Measurements from ENCODE around the gene SPINK5.

DNA sequence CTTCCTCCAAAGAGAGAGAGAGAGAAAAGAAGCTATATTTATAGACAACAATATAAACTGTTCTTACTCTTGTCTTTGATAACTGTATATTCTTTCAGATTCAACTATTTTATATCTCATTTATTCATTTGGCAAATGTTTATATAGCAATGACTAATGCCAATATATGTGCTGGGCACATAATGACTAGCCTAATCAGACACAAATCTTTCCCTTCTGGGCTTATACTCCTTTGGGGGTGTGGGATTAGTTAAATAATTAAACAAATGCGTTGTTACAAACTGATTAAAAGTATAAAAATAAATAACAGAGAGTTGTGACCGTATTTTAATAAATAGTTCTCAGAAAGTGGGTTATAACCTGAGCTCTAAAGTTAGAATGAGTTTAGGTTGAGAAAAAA is 108.6 kb downstream of the SPINK5 start:
- TF ChIP-seq LEF1 (IDR thresholded peaks at IDR 0.05; ENCODE audit: borderline replicate concordance) (no peak), BHLHE40 (IDR thresholded peaks at IDR 0.05; ENCODE audit: borderline replicate concordance) (no peak), SUZ12 (IDR thresholded peaks at IDR 0.05) (no peak), SP1 (IDR thresholded peaks at IDR 0.05) (no peak), HDGF (IDR thresholded peaks at IDR 0.05; ENCODE audit: borderline replicate concordance) (no peak), CTBP1 (IDR thresholded peaks at IDR 0.05; ENCODE audit: borderline replicate concordance) (no peak), FOXM1 (IDR thresholded peaks at IDR 0.05; ENCODE audit: borderline replicate concordance) (no peak), FOXK2 (IDR thresholded peaks at IDR 0.05) (no peak), FOXA1 (IDR thresholded peaks at IDR 0.05) (no peak), L3MBTL2 (conservative IDR thresholded peaks at IDR 0.05) (no peak), TARDBP (IDR thresholded peaks at IDR 0.05) (no peak), ARNT (IDR thresholded peaks at IDR 0.05) (no peak)
- TF ChIP-seq, protein P1, sequence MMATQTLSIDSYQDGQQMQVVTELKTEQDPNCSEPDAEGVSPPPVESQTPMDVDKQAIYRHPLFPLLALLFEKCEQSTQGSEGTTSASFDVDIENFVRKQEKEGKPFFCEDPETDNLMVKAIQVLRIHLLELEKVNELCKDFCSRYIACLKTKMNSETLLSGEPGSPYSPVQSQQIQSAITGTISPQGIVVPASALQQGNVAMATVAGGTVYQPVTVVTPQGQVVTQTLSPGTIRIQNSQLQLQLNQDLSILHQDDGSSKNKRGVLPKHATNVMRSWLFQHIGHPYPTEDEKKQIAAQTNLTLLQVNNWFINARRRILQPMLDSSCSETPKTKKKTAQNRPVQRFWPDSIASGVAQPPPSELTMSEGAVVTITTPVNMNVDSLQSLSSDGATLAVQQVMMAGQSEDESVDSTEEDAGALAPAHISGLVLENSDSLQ (IDR thresholded peaks at IDR 0.05) = no peak
